Panc1 (cell line): ENCODE measurements around the gene PRRT1. TPM values are rescaled to one million over a fixed set of nuclear protein-coding genes. Genes with fewer than 3 reads are reported as not detected.

ENCODE experiments used
- ATAC-seq: fragments of 200-7000 bp; cut with Tn5 transposase; 2 replicates; pipeline ENCODE4 v1.9.1; 2020; ENCODE audit warnings: mild to moderate bottlenecking, moderate library complexity
- BruUV-seq: library from RNA; stranded (reverse); fragments of 400-500 nt; replicated peaks from 2 replicates; lab custom pipeline; 2021; lab: Mats Ljungman, UMichigan
- CTCF ChIA-PET: fragments of 300-600 bp; sonication (Branson Sonifier 250); formaldehyde crosslinking; loops from one replicate; lab custom pipeline; 2022; ENCODE audit warnings: antibody characterized with exemption; lab: Charles Lee
- POLR2A ChIA-PET: fragments of 300-600 bp; sonication (Branson Sonifier 250); formaldehyde crosslinking; loops from one replicate; lab custom pipeline; 2022; ENCODE audit warnings: antibody characterized with exemption; lab: Charles Lee
- DNase-seq: peaks from one replicate; pipeline ENCODE4 v3.0.0-alpha.2; 2010; ENCODE audit warnings: low read depth, low spot score
- H3K27ac ChIP-seq: 2 replicates; pipeline ENCODE4 v1.5.1; 2011; ENCODE audit warnings: mild to moderate bottlenecking, low read length, inconsistent platforms
- H3K27me3 ChIP-seq: fragments of 200-500 bp; sonication (Bioruptor generic); 2 replicates; pipeline ENCODE4 v1.6.0; 2014; ENCODE audit warnings: low read length, inconsistent platforms; ENCODE audit not compliant: control insufficient read depth, insufficient read depth
- H3K36me3 ChIP-seq: fragments of 200-500 bp; sonication (Bioruptor generic); 2 replicates; pipeline ENCODE4 v1.5.1; 2014; ENCODE audit warnings: inconsistent platforms, mild to moderate bottlenecking, low read length, moderate library complexity; ENCODE audit not compliant: control insufficient read depth, insufficient read depth
- H3K4me1 ChIP-seq: 2 replicates; pipeline ENCODE4 v1.5.1; 2011; ENCODE audit warnings: inconsistent platforms, mild to moderate bottlenecking, low read length, moderate library complexity; ENCODE audit not compliant: control insufficient read depth, insufficient read depth
- H3K4me3 ChIP-seq, 2 experiments: 2 replicates each; pipeline ENCODE4 v1.5.1; 2011 to 2012; ENCODE audit warnings: low read depth in 2 of 2, low read length in 2 of 2, mild to moderate bottlenecking in 2 of 2, inconsistent platforms in 1 of 2, moderate library complexity in 1 of 2
- H3K9me3 ChIP-seq: fragments of 200-500 bp; sonication (Bioruptor generic); 2 replicates; pipeline ENCODE4 v1.5.1; 2014; ENCODE audit warnings: low read depth, mild to moderate bottlenecking, inconsistent platforms, low read length, moderate library complexity; ENCODE audit not compliant: control insufficient read depth, insufficient read depth
- CTCF ChIP-seq: fragments of 450-650 bp; IDR thresholded peaks from 2 replicates; pipeline ENCODE4 v1.5.1; 2017; ENCODE audit warnings: mild to moderate bottlenecking
- POLR2AphosphoS5 ChIP-seq: IDR thresholded peaks from 2 replicates; pipeline ENCODE4 v1.6.1; 2012; ENCODE audit warnings: mild to moderate bottlenecking, low read depth, low read length, moderate library complexity
- REST ChIP-seq, 2 experiments: IDR thresholded peaks; 2 replicates each; pipeline ENCODE4 v1.6.1; 2011 to 2012; ENCODE audit warnings: low read depth in 2 of 2, control low read depth in 1 of 2, low read length in 1 of 2, mild to moderate bottlenecking in 1 of 2, moderate library complexity in 1 of 2; ENCODE audit not compliant: insufficient read depth in 1 of 2
- SIN3A ChIP-seq: IDR thresholded peaks from 2 replicates; pipeline ENCODE4 v1.6.1; 2012; ENCODE audit warnings: low read depth, mild to moderate bottlenecking, low read length, moderate library complexity, borderline replicate concordance; ENCODE audit not compliant: insufficient read depth
- TCF7L2 ChIP-seq: IDR thresholded peaks from 2 replicates; pipeline ENCODE4 v1.6.1; 2011; ENCODE audit warnings: mild to moderate bottlenecking, low read depth, low read length, inconsistent platforms
- in situ Hi-C: cut with HindIII; loops from 2 replicates; pipeline ENCODE4 v1.10.0; 2016; ENCODE audit warnings: low sequenced_read_pairs, low pct_unique_long_range_greater_than_20kb
- intact Hi-C: fragments of 100-400 bp; cut with micrococcal nuclease; formaldehyde crosslinking; loops from one replicate; pipeline ENCODE4 v1.10.0; 2022; ENCODE audit not compliant: unreplicated experiment
- total RNA-seq: library from RNA; stranded (reverse); gene quantifications from one replicate; pipeline ENCODE4 v1.2.1, GENCODE V29; 2021; ENCODE audit not compliant: unreplicated experiment

PRRT1 gene
- total RNA-seq, 1 experiment from 2014 or later: 1.3 TPM

GRCh38 chr6:32164295-32164694 is 12.6 kb upstream of the PRRT1 start, which contains the start of gene EGFL8:
Gene EGFL8, plus strand, starts transcription at chr6:32164595. Its CDS starts 1,571 bp downstream, at chr6:32166166.
- ChIA-PET POLR2A (no interaction called here), CTCF (interaction anchor here (0.7 kb wide), 1 partner anchor 13 kb away, joined by 3 read pairs; no protein-coding TSS in a partner anchor)
- TF ChIP-seq REST (IDR thresholded peaks at IDR 0.05; ENCODE audit: insufficient read depth in 1 of 2, low read depth in 2 of 2, low read length in 1 of 2) (no peak), SIN3A (no peak), POLR2AphosphoS5 (no peak), TCF7L2 (no peak)
- no peak within 1 kb of the TSS for H3K27ac ChIP-seq
- no peaks in the 10 kb centered on the region for H3K27me3 ChIP-seq
- H3K4me1 ChIP-seq: no peaks in the 10 kb centered on the region
- BruUV-seq: no TSS peak
- no peak within 1 kb of the TSS for H3K4me3 ChIP-seq
- intact Hi-C loops (no loop called here), in situ Hi-C loops (no loop called here)
- no peaks in the 10 kb centered on the region for H3K9me3 ChIP-seq
- H3K36me3 ChIP-seq: no peaks in the 10 kb centered on the region
- ATAC-seq (no peak), DNase-seq (no peak)

- Histone ChIP-seq H3K4me3 (no peak overlapping the region), H3K27ac (no peak overlapping the region), H3K27me3 (no peaks in the 10 kb centered on the region), H3K9me3 (no peaks in the 10 kb centered on the region), H3K4me1 (no peaks in the 10 kb centered on the region), H3K36me3 (no peaks in the 10 kb centered on the region)
- intact Hi-C loops (no loop called here), in situ Hi-C loops (no loop called here)
- BruUV-seq: no TSS peak
- TF ChIP-seq SIN3A (no peak), TCF7L2 (no peak), POLR2AphosphoS5 (no peak), CTCF (no peak), REST (IDR thresholded peaks at IDR 0.05; ENCODE audit: insufficient read depth in 1 of 2, low read depth in 2 of 2, low read length in 1 of 2) (no peak)
- ChIA-PET POLR2A (interaction anchor here (0.5 kb wide), 1 partner anchor 22 kb away, joined by 3 read pairs; no protein-coding TSS in a partner anchor), CTCF (interaction anchor here (0.7 kb wide), 1 partner anchor 14 kb away, joined by 3 read pairs; no protein-coding TSS in a partner anchor)
- no peak for DNase-seq
- no peak for ATAC-seq
Measured at GRCh38 chr6:32163559-32164258, 12.0 kb upstream of the PRRT1 start.
